DOHH2 (cell line): Measurements from ENCODE around the gene ODAD2.

ENCODE experiments used
- H3F3A ChIP-seq: fragments of 200-600 bp; sonication (generic), shearing (Covaris generic); 2 replicates; pipeline ENCODE4 v1.6.0; 2016; ENCODE audit warnings: antibody characterized with exemption, mild to moderate bottlenecking; ENCODE audit not compliant: control insufficient read depth, insufficient read depth
- H3K27ac ChIP-seq: fragments of 200-600 bp; sonication (generic); 2 replicates; pipeline ENCODE4 v1.5.1; 2014; ENCODE audit warnings: low read depth, mild to moderate bottlenecking, low read length, moderate library complexity
- H3K27me3 ChIP-seq: fragments of 200-600 bp; sonication (generic); 2 replicates; pipeline ENCODE4 v1.6.1; 2014; ENCODE audit warnings: mild to moderate bottlenecking, low read length, mixed read lengths; ENCODE audit not compliant: control insufficient read depth
- H3K36me3 ChIP-seq: fragments of 200-600 bp; sonication (generic); 2 replicates; pipeline ENCODE4 v1.6.1; 2014; ENCODE audit warnings: mild to moderate bottlenecking, low read length, moderate library complexity, mixed read lengths; ENCODE audit not compliant: control insufficient read depth
- H3K4me1 ChIP-seq: fragments of 200-600 bp; sonication (generic); 2 replicates; pipeline ENCODE4 v1.6.1; 2014; ENCODE audit warnings: mild to moderate bottlenecking, low read length, mixed read lengths; ENCODE audit not compliant: control insufficient read depth
- H3K4me2 ChIP-seq: fragments of 200-600 bp; sonication (generic); 2 replicates; pipeline ENCODE4 v1.6.0; 2014; ENCODE audit warnings: mild to moderate bottlenecking, low read length, moderate library complexity
- H3K4me3 ChIP-seq: fragments of 200-600 bp; sonication (generic); 2 replicates; pipeline ENCODE4 v1.5.1; 2014; ENCODE audit warnings: mild to moderate bottlenecking, low read length, mixed read lengths
- H3K79me2 ChIP-seq: fragments of 200-600 bp; sonication (generic); 2 replicates; pipeline ENCODE4 v1.6.1; 2014; ENCODE audit warnings: mild to moderate bottlenecking, low read length, mixed read lengths; ENCODE audit not compliant: control insufficient read depth
- H3K9me2 ChIP-seq: fragments of 200-600 bp; sonication (generic); replicated peaks from 2 replicates; pipeline ENCODE4 v1.6.1; 2014; ENCODE audit warnings: mild to moderate bottlenecking, low read length, mixed read lengths; ENCODE audit not compliant: control insufficient read depth
- H3K9me3 ChIP-seq: fragments of 200-600 bp; sonication (generic); 2 replicates; pipeline ENCODE4 v1.6.1; 2014; ENCODE audit warnings: antibody characterized with exemption, low read length, mixed read lengths; ENCODE audit not compliant: control insufficient read depth, insufficient read depth
- H4K20me1 ChIP-seq: fragments of 200-600 bp; sonication (generic); 2 replicates; pipeline ENCODE4 v1.6.0; 2014; ENCODE audit warnings: low read depth, mild to moderate bottlenecking, antibody characterized with exemption, low read length, moderate library complexity; ENCODE audit not compliant: control insufficient read depth, insufficient read depth
- EZH2phosphoT487 ChIP-seq: fragments of 200-600 bp; sonication (generic); IDR thresholded peaks from 2 replicates; pipeline ENCODE4 v1.6.1; 2017; ENCODE audit warnings: borderline replicate concordance, mild to moderate bottlenecking, antibody characterized with exemption, low read length, moderate library complexity, mixed read lengths
- TF ChIP-seq, protein P1 (sequence below): fragments of 200-600 bp; sonication (generic); IDR thresholded peaks from one replicate; pipeline ENCODE4 v1.5.1; 2014; ENCODE audit warnings: antibody characterized with exemption, mild to moderate bottlenecking, low read depth, low read length; ENCODE audit not compliant: poor library complexity, severe bottlenecking

The ODAD2 gene

DNA sequence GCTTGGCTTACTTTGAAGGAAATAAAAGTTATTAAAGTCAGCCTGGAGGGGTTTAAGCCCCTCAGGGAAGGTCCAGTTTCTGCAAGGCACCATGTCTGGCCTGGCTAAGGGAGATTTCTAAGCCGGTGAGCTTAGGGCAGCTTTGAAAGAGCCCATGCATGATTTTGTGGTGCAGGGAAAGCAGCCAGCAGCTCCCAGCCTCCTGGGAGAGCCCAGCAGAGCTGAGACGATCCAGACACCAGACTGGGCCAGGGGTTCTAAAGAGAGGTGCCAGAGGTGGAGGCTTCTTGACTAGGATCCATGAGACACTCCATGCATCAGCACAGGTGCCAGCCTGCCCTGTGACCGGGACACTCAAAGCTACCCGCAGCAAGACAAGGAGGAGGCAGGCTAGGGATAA lies 193.7 kb downstream of the ODAD2 start:
- H3K4me2 ChIP-seq, result no peak overlapping the region
- no peaks in the 10 kb centered on the region for H3K27me3 ChIP-seq
- H3K27ac ChIP-seq, result no peak overlapping the region
- no peaks in the 10 kb centered on the region for H3K4me1 ChIP-seq
- no peaks in the 10 kb centered on the region for H3K79me2 ChIP-seq
- H3F3A ChIP-seq, result no peaks in the 10 kb centered on the region
- no peaks in the 10 kb centered on the region for H4K20me1 ChIP-seq
- TF ChIP-seq, protein P1, sequence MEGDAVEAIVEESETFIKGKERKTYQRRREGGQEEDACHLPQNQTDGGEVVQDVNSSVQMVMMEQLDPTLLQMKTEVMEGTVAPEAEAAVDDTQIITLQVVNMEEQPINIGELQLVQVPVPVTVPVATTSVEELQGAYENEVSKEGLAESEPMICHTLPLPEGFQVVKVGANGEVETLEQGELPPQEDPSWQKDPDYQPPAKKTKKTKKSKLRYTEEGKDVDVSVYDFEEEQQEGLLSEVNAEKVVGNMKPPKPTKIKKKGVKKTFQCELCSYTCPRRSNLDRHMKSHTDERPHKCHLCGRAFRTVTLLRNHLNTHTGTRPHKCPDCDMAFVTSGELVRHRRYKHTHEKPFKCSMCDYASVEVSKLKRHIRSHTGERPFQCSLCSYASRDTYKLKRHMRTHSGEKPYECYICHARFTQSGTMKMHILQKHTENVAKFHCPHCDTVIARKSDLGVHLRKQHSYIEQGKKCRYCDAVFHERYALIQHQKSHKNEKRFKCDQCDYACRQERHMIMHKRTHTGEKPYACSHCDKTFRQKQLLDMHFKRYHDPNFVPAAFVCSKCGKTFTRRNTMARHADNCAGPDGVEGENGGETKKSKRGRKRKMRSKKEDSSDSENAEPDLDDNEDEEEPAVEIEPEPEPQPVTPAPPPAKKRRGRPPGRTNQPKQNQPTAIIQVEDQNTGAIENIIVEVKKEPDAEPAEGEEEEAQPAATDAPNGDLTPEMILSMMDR, result no peak
- TF ChIP-seq EZH2phosphoT487, result no peak
- no peak overlapping the region for H3K4me3 ChIP-seq
- no peaks in the 10 kb centered on the region for H3K9me2 ChIP-seq
- H3K9me3 ChIP-seq, result no peaks in the 10 kb centered on the region
- no peaks in the 10 kb centered on the region for H3K36me3 ChIP-seq

DNA sequence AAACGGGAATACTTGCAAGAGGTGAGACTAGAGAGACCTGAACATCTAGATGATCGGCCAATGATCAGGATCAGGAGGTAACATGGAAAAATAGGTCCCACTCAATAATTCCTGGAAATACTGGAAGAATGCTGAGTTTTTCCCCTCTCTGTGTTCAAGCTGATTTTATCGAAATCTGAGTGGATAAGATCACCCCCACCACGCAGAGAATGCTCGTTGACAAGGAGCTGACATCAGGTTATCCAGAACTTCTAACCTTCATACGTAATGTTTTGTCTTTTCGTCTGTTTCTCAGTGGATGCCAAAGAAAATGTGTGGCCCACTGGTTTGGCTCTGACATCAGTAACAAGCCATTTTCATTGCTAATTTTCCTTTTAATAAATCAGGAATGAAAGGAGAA lies 194.7 kb downstream of the ODAD2 start:
- Histone ChIP-seq H3K9me3 (no peaks in the 10 kb centered on the region), H3K9me2 (no peaks in the 10 kb centered on the region)

DNA sequence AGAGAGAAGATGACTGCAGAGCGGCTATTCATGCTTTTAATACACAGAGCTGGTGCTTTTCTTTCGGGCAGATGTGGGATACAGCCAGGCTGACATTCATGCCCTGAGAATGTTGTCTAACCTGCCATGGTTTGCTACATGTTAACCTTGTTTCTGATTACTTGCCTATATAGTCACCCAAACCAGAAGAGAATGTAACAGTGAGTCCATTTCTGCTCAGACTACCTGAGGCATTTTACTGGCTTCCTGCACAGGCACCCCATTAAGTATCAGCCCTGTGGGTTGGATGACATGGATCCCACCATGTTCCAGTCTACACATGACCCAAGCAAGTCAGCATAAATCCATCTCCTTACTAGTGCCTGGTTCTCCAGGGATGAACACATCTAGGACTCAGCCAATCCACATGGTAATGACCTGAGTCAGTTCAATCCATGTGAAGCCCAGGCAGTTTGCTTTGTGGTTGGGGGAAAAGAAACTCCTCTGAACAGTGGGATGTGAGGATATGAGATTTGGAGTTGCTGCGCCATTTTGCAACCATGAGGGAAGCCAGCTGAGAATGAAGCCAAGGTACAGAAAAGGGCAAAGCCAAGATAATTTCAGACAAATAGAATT lies 197.6 kb downstream of the ODAD2 start:
- no peaks in the 10 kb centered on the region for H3K9me3 ChIP-seq
- H3K27me3 ChIP-seq, result no peaks in the 10 kb centered on the region
- no peak overlapping the region for H3K4me2 ChIP-seq
- no peaks in the 10 kb centered on the region for H3F3A ChIP-seq
- no peak overlapping the region for H3K4me3 ChIP-seq
- H3K79me2 ChIP-seq, result no peaks in the 10 kb centered on the region
- no peak for TF ChIP-seq EZH2phosphoT487
- TF ChIP-seq, protein P1, result no peak
- no peaks in the 10 kb centered on the region for H3K4me1 ChIP-seq
- no peaks in the 10 kb centered on the region for H3K36me3 ChIP-seq
- no peaks in the 10 kb centered on the region for H4K20me1 ChIP-seq
- no peak overlapping the region for H3K27ac ChIP-seq
- no peaks in the 10 kb centered on the region; the same call in 1 of the 2 replicates for H3K9me2 ChIP-seq

More for the DNA sequence above, 194.7 kb downstream of the ODAD2 start:
- no peak overlapping the region for H3K4me3 ChIP-seq
- H4K20me1 ChIP-seq, result no peaks in the 10 kb centered on the region
- H3K27ac ChIP-seq, result no peak overlapping the region
- no peaks in the 10 kb centered on the region for H3K36me3 ChIP-seq
- H3K27me3 ChIP-seq, result no peaks in the 10 kb centered on the region
- no peaks in the 10 kb centered on the region for H3F3A ChIP-seq
- TF ChIP-seq, protein P1, result no peak
- TF ChIP-seq EZH2phosphoT487, result no peak
- H3K4me1 ChIP-seq, result no peaks in the 10 kb centered on the region
- H3K4me2 ChIP-seq, result no peak overlapping the region
- no peaks in the 10 kb centered on the region for H3K79me2 ChIP-seq
